ENCODE data around the gene A4GALT. TPM values are rescaled to one million over a fixed set of nuclear protein-coding genes. Genes with fewer than 3 reads are reported as not detected.

Gene A4GALT
- total RNA-seq, 2 experiments from 2014 or later = not detected

DNA sequence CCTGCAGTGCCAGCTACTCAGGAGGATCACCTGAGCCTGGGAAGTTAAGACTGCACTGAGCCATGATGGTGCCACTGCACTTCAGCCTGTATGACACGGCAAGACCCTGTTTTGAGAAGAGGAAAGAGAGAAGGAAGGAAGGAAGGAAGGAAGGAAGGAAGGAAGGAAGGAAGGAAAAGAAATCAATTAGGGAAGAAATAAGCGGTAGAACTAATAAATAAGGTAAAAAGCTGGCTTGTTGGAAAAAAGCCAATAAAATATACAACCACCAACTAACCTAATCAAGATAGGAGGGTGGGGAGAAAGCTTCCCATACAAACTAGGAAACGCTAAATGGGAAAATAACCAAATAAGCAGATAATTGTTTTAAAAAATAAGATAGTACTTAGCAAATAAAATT, 12.3 kb downstream of the A4GALT start:
- ChIA-PET POLR2A (no interaction called here), CTCF (no interaction called here)
- H3K4me1 ChIP-seq (ENCODE audit: insufficient read depth, low read length) = no peaks in the 10 kb centered on the region
- peaks cover 31% of the 10 kb centered on the region for H3K27me3 Mint-ChIP-seq
- no peaks in the 10 kb centered on the region for H3K36me3 Mint-ChIP-seq (ENCODE audit: low read depth)
- H3K27ac ChIP-seq (ENCODE audit: low read depth in 1 of 2, low read length in 2 of 2) = no peak overlapping the region
- peaks cover 10 to 15% of the 10 kb centered on the region in 2 experiments for H3K9me3 ChIP-seq (ENCODE audit: control insufficient read depth in 1 of 2, insufficient read depth in 1 of 2, low read length in 2 of 2)
- H3K9me3 Mint-ChIP-seq = peaks cover 2% of the 10 kb centered on the region
- ATAC-seq (ENCODE audit: poor library complexity) (no peak), DNase-seq (no peak)
- no peaks in the 10 kb centered on the region for H3K36me3 ChIP-seq (ENCODE audit: insufficient read depth, low read length)
- H3K4me1 Mint-ChIP-seq (ENCODE audit: low read depth) = no peaks in the 10 kb centered on the region
- TF ChIP-seq, protein P1, sequence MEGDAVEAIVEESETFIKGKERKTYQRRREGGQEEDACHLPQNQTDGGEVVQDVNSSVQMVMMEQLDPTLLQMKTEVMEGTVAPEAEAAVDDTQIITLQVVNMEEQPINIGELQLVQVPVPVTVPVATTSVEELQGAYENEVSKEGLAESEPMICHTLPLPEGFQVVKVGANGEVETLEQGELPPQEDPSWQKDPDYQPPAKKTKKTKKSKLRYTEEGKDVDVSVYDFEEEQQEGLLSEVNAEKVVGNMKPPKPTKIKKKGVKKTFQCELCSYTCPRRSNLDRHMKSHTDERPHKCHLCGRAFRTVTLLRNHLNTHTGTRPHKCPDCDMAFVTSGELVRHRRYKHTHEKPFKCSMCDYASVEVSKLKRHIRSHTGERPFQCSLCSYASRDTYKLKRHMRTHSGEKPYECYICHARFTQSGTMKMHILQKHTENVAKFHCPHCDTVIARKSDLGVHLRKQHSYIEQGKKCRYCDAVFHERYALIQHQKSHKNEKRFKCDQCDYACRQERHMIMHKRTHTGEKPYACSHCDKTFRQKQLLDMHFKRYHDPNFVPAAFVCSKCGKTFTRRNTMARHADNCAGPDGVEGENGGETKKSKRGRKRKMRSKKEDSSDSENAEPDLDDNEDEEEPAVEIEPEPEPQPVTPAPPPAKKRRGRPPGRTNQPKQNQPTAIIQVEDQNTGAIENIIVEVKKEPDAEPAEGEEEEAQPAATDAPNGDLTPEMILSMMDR (IDR thresholded peaks at IDR 0.05) = no peak
- no peak overlapping the region for H3K27ac Mint-ChIP-seq
- no peak overlapping the region for H3K4me3 Mint-ChIP-seq
- intact Hi-C loops (cut with DNase I, micrococcal nuclease) = no loop called here
- no peak overlapping the region for H3K4me3 ChIP-seq (ENCODE audit: low read length)
- H3K27me3 ChIP-seq (ENCODE audit: control insufficient read depth in 1 of 2, insufficient read depth in 2 of 2, low read length in 2 of 2) = peaks cover 4% of the 10 kb centered on the region in 2 experiments

- peaks cover 22% of the 10 kb centered on the region for H3K27me3 Mint-ChIP-seq
- Histone ChIP-seq H3K4me3 (ENCODE audit: low read length) (no peak overlapping the region), H3K9me3 (ENCODE audit: control insufficient read depth in 1 of 2, insufficient read depth in 1 of 2, low read length in 2 of 2) (peaks cover 10 to 15% of the 10 kb centered on the region in 2 experiments), H3K4me1 (ENCODE audit: insufficient read depth, low read length) (no peaks in the 10 kb centered on the region), H3K36me3 (ENCODE audit: insufficient read depth, low read length) (no peaks in the 10 kb centered on the region), H3K27me3 (ENCODE audit: control insufficient read depth in 1 of 2, insufficient read depth in 2 of 2, low read length in 2 of 2) (peaks cover 0 to 4% of the 10 kb centered on the region in 2 experiments), H3K27ac (ENCODE audit: low read depth in 1 of 2, low read length in 2 of 2) (no peak overlapping the region)
- TF ChIP-seq, protein P1 (IDR thresholded peaks at IDR 0.05) = no peak
- no peak overlapping the region for H3K27ac Mint-ChIP-seq
- no peak overlapping the region for H3K4me3 Mint-ChIP-seq
- H3K9me3 Mint-ChIP-seq = peaks cover 2% of the 10 kb centered on the region
- H3K4me1 Mint-ChIP-seq (ENCODE audit: low read depth) = no peaks in the 10 kb centered on the region
- DNase-seq (no peak), ATAC-seq (ENCODE audit: poor library complexity) (no peak)
- CTCF ChIA-PET = interaction anchor here (1.0 kb wide), 1 partner anchor 86 kb away, joined by 3 read pairs; no protein-coding TSS in a partner anchor
- no peaks in the 10 kb centered on the region for H3K36me3 Mint-ChIP-seq (ENCODE audit: low read depth)
- POLR2A ChIA-PET = no interaction called here
- intact Hi-C loops (cut with DNase I, micrococcal nuclease) = no loop called here
These were observed 13.2 kb downstream of the A4GALT start for GRCh38 chr22:42707496-42707895.

DNA sequence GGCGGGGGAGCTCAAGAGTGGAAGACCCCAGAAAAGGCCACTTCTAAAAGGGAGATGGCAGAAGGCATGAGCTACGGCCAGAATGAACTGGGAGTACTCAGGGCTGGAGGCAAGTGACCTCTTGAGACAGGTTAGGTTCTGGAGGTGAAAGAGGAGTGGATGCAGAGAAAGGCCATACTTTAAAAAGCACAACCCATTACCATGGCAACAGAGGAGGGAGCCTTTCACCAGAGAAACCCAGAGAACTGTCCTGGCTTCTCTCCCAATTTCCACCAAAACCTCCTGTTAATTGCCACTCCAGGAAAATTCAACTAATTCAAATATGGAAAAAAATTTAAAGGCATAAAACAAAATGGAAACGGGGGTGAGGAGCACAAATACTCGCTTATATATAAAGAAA, 15.8 kb downstream of the A4GALT start:
- Mint-ChIP-seq H3K9me3 (peaks cover 2% of the 10 kb centered on the region), H3K36me3 (ENCODE audit: low read depth) (no peaks in the 10 kb centered on the region), H3K4me1 (ENCODE audit: low read depth) (no peaks in the 10 kb centered on the region), H3K27me3 (peaks cover 4% of the 10 kb centered on the region), H3K4me3 (no peak overlapping the region), H3K27ac (no peak overlapping the region)
- H3K4me1 ChIP-seq (ENCODE audit: insufficient read depth, low read length) = no peaks in the 10 kb centered on the region
- DNase-seq (no peak), ATAC-seq (ENCODE audit: poor library complexity) (no peak)
- H3K36me3 ChIP-seq (ENCODE audit: insufficient read depth, low read length) = no peaks in the 10 kb centered on the region
- TF ChIP-seq, protein P1 (IDR thresholded peaks at IDR 0.05) = no peak
- ChIA-PET POLR2A (no interaction called here), CTCF (no interaction called here)
- peaks cover 8 to 9% of the 10 kb centered on the region in 2 experiments for H3K9me3 ChIP-seq (ENCODE audit: control insufficient read depth in 1 of 2, insufficient read depth in 1 of 2, low read length in 2 of 2)
- no peak overlapping the region for H3K27ac ChIP-seq (ENCODE audit: low read depth in 1 of 2, low read length in 2 of 2)
- H3K27me3 ChIP-seq (ENCODE audit: control insufficient read depth in 1 of 2, insufficient read depth in 2 of 2, low read length in 2 of 2) = no peaks in the 10 kb centered on the region
- intact Hi-C loops (cut with DNase I, micrococcal nuclease) = no loop called here
- no peak overlapping the region for H3K4me3 ChIP-seq (ENCODE audit: low read length)

Measured in CD4-positive, alpha-beta T cell (primary cell).